D721Med (cell line): ENCODE measurements around the gene DPH7.
"Not testable (repeated sequence)": the region's sequence is repeated elsewhere in the genome, so short reads cannot be mapped to it uniquely, and the experiment has no call there.

Experiments used
- DNase-seq: peaks from one replicate; pipeline ENCODE4 v3.0.0; 2011; ENCODE audit warnings: low spot score; ENCODE audit not compliant: insufficient read length
- FAIRE-seq: peaks from 2 replicates; lab custom pipeline; 2011; peaks lifted over from hg19 to GRCh38; lab: Jason Lieb, UNC
- TF ChIP-seq, protein P1 (sequence below): IDR thresholded peaks from 2 replicates; pipeline ENCODE4 v1.5.1; 2012; ENCODE audit warnings: mild to moderate bottlenecking, control low read depth; ENCODE audit not compliant: insufficient read depth; ENCODE audit errors: missing control alignments

Gene DPH7

GRCh38 chr9:137520614-137521404 is 57.9 kb downstream of the DPH7 start:
- FAIRE-seq = no peak
- DNase-seq = no peak
- TF ChIP-seq, protein P1, sequence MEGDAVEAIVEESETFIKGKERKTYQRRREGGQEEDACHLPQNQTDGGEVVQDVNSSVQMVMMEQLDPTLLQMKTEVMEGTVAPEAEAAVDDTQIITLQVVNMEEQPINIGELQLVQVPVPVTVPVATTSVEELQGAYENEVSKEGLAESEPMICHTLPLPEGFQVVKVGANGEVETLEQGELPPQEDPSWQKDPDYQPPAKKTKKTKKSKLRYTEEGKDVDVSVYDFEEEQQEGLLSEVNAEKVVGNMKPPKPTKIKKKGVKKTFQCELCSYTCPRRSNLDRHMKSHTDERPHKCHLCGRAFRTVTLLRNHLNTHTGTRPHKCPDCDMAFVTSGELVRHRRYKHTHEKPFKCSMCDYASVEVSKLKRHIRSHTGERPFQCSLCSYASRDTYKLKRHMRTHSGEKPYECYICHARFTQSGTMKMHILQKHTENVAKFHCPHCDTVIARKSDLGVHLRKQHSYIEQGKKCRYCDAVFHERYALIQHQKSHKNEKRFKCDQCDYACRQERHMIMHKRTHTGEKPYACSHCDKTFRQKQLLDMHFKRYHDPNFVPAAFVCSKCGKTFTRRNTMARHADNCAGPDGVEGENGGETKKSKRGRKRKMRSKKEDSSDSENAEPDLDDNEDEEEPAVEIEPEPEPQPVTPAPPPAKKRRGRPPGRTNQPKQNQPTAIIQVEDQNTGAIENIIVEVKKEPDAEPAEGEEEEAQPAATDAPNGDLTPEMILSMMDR = no peak

DNA sequence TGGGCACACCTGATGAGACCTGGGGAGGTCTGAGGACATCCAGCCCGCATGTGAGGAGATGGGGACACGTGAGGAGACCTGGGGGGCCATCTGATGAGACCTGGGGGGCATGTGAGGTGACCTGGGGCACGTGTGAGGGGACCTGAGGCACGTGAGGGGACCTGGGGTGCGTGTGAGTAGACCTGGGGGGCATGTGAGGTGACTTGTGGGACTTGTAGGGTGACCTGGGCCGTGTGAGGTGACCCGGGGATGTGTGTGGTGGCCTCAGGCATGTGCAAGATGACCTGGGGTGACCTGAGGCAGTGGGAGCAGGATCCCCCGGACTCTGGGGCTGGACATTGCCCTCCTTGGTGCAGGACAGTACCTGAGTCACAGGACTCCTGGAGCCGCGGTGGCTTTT is 59.2 kb downstream of the DPH7 start:
- TF ChIP-seq, protein P1 = no peak
- no peak for DNase-seq
- FAIRE-seq = no peak

DNA sequence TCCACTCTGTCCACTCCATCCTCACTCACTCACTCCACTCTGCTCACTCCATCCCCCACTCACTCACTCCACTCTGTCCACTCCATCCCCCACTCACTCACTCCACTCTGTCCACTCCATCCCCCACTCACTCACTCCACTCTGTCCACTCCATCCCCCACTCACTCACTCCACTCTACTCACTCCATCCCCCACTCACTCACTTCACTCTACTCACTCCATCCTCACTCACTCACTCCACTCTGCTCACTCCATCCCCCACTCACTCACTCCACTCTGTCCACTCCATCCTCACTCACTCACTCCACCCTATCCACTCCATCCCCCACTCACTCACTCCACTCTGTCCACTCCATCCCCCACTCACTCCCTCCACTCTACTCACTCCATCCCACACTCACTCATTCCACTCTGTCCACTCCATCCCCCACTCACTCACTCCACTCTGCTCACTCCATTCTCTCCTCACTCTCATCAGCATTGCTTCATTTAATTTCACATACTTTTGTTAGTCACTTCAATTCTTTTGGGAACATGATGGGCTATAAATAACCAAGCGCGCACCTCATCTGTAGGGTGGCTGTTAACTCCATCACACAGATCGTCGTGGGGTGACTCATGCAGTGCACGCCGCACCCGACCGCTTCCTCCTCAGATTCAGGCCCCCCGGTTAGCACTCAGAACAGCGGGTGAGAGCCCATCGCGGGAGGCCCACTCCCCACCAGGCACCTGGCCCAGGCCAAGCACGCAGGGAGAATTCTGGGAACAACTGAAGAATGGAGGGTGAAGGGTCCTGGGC is 59.9 kb downstream of the DPH7 start:
- not testable (repeated sequence) for FAIRE-seq, DNase-seq

GRCh38 chr9:137516144-137516917 is 62.4 kb downstream of the DPH7 start:
- no peak for DNase-seq
- no peak for FAIRE-seq
- TF ChIP-seq, protein P1 = no peak

DNA sequence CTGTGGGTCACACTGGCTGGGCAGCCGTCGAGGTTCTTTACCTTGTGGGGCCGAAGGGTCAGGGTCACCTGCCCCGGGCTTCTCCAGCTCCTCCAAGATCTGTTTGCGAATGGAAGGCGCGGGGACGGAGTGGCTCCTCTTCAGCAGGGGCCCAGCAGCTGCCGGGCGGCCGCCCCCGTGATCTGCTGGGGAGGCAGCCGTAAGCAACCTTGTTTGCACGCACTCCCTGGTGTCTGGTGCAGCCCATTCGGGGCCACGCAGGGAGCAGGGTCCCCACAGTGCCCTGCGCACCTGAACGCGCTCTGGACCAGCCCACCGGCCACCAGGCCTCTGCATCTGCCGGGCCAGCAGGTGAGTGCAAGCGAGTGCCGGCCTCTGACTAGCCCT is 63.4 kb downstream of the DPH7 start:
- no peak for FAIRE-seq
- TF ChIP-seq, protein P1 = no peak

DNA sequence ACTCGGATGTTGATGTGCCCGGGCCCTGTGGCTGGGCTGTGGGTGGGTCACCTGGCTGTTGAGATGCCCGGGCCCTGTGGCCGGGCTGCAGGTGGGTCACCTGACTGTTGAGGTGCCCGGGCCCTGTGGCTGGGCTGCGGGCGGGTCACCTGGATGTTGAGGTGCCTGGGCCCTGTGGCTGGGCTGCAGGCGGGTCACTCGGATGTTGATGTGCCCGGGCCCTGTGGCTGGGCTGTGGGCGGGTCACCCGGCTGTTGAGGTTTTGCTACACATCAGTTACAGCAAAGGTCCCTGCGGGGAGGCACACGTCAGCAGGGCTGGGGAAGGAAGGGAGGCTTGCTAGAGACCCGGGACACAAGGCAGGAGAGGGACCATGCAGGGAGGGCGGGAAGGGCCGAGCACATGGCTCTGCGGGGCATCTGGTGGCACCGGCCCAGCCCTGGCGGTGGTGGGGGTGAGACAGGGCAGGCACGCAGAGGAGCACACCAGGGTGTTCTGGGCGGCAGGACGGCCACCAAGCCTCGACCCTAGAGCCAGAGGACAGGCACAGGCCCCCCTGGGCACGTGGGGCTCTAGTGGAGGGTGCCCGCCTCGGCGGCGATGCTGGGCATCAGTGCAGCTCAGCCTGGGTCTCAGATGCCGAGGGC is 63.9 kb downstream of the DPH7 start:
- no peak for FAIRE-seq
- DNase-seq = no peak
- TF ChIP-seq, protein P1 = no peak

More for the DNA sequence above, 63.4 kb downstream of the DPH7 start:
- DNase-seq = no peak

- not testable (repeated sequence) for DNase-seq, FAIRE-seq
These were observed 64.7 kb downstream of the DPH7 start for GRCh38 chr9:137513801-137514570.

- FAIRE-seq, DNase-seq: not testable (repeated sequence)
These were observed 65.6 kb downstream of the DPH7 start for GRCh38 chr9:137513136-137513535.
